Measurements from ENCODE around the gene IL10RB. TPM values are rescaled to one million over a fixed set of nuclear protein-coding genes. Genes with fewer than 3 reads are reported as not detected.
A peak's percentile ranks its signal among the peaks of the same experiment; 100 is the strongest.

Gene IL10RB
- total RNA-seq, 1 donor from 2014 or later, result 6.8 TPM

- no peak overlapping the region for H3K27ac ChIP-seq (replicated peaks)
- no peak for DNase-seq
- intact Hi-C loops (cut with micrococcal nuclease), result no loop called here
- no peak for TF ChIP-seq CTCF (IDR thresholded peaks at IDR 0.05; ENCODE audit: borderline replicate concordance)
- peaks cover 20% of the 10 kb centered on the region for H3K9me3 ChIP-seq (replicated peaks)
- peaks cover 26% of the 10 kb centered on the region for H3K36me3 ChIP-seq
- H3K4me3 ChIP-seq, result no peak overlapping the region
- peaks cover 48% of the 10 kb centered on the region for H3K4me1 ChIP-seq
- H3K27me3 ChIP-seq (ENCODE audit: low read depth), result no peaks in the 10 kb centered on the region
These were observed 66.0 kb downstream of the IL10RB start for GRCh38 chr21:33332143-33332542.

GRCh38 chr21:33334191-33334590 lies 68.0 kb downstream of the IL10RB start:
- no peak for DNase-seq
- Histone ChIP-seq H3K27ac (replicated peaks) (no peak overlapping the region), H3K4me1 (peaks cover 35% of the 10 kb centered on the region), H3K36me3 (peaks cover 36% of the 10 kb centered on the region), H3K27me3 (ENCODE audit: low read depth) (no peaks in the 10 kb centered on the region), H3K4me3 (no peak overlapping the region), H3K9me3 (replicated peaks) (peaks cover 20% of the 10 kb centered on the region)
- intact Hi-C loops (cut with micrococcal nuclease), result no loop called here
- no peak for TF ChIP-seq CTCF (IDR thresholded peaks at IDR 0.05; ENCODE audit: borderline replicate concordance)

- no peak for TF ChIP-seq CTCF (IDR thresholded peaks at IDR 0.05; ENCODE audit: borderline replicate concordance)
- H3K36me3 ChIP-seq, result peaks cover 36% of the 10 kb centered on the region
- no peak overlapping the region for H3K4me3 ChIP-seq
- H3K9me3 ChIP-seq (replicated peaks), result peaks cover 20% of the 10 kb centered on the region
- H3K27ac ChIP-seq (replicated peaks), result no peak overlapping the region
- H3K4me1 ChIP-seq, result peaks cover 35% of the 10 kb centered on the region
- no peak for DNase-seq
- intact Hi-C loops (cut with micrococcal nuclease), result no loop called here
- H3K27me3 ChIP-seq (ENCODE audit: low read depth), result no peaks in the 10 kb centered on the region
These were observed 68.7 kb downstream of the IL10RB start for GRCh38 chr21:33334824-33335223.

GRCh38 chr21:33339135-33339534 lies 73.0 kb downstream of the IL10RB start:
- intact Hi-C loops (cut with micrococcal nuclease), result no loop called here
- H3K36me3 ChIP-seq, result peaks cover 50% of the 10 kb centered on the region
- H3K27ac ChIP-seq (replicated peaks), result no peak overlapping the region

GRCh38 chr21:33339918-33340317 lies 73.8 kb downstream of the IL10RB start:
- Histone ChIP-seq H3K27me3 (ENCODE audit: low read depth) (no peaks in the 10 kb centered on the region), H3K4me1 (peaks cover 23% of the 10 kb centered on the region), H3K27ac (replicated peaks) (peak overlapping the region; percentile 18), H3K4me3 (no peak overlapping the region), H3K9me3 (replicated peaks) (no peaks in the 10 kb centered on the region), H3K36me3 (peaks cover 57% of the 10 kb centered on the region)
- intact Hi-C loops (cut with micrococcal nuclease), result no loop called here
- DNase-seq, result no peak
- TF ChIP-seq CTCF (IDR thresholded peaks at IDR 0.05; ENCODE audit: borderline replicate concordance), result no peak

More at GRCh38 chr21:33339135-33339534, 73.0 kb downstream of the IL10RB start:
- Histone ChIP-seq H3K27me3 (ENCODE audit: low read depth) (no peaks in the 10 kb centered on the region), H3K4me1 (peaks cover 26% of the 10 kb centered on the region), H3K4me3 (no peak overlapping the region), H3K9me3 (replicated peaks) (peaks cover under 1% of the 10 kb centered on the region)
- no peak for TF ChIP-seq CTCF (IDR thresholded peaks at IDR 0.05; ENCODE audit: borderline replicate concordance)
- DNase-seq, result no peak

Measured in left ventricle myocardium inferior (tissue), 1 donor.